ENCODE measurements around the gene TUBB6. TPM values are rescaled to one million over a fixed set of nuclear protein-coding genes. Genes with fewer than 3 reads are reported as not detected.

Gene TUBB6
- total RNA-seq, 1 donor = 36.7 TPM

- Histone ChIP-seq H3K4me1 (ENCODE audit: insufficient read depth, low read length) (peaks cover 30% of the 10 kb centered on the region), H3K4me3 (ENCODE audit: low read length) (no peak overlapping the region), H3K27me3 (ENCODE audit: insufficient read depth, low read length) (no peaks in the 10 kb centered on the region), H3K9me3 (ENCODE audit: low read depth, low read length) (no peaks in the 10 kb centered on the region)
Observed at GRCh38 chr18:12371590-12371989, 63.5 kb downstream of the TUBB6 start.

DNA sequence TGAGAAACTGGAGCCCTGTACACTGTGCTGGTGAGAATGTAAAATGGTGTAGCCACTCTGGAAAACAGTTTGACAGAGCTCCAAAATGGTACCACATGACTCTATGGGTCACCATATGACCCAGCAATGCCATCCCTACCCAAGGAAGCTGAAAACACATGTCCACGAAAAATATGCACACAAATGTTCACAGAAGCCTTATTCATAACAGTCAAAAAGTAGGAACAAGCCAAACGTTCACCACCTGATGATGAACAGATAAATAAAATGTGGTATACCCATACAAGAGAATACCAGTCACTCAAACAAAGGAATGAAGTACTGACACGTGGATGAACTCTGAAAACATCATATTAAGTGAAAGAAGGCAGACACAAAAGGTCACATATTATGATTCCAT, 64.4 kb downstream of the TUBB6 start:
- Histone ChIP-seq H3K4me3 (ENCODE audit: low read length) (no peak overlapping the region), H3K4me1 (ENCODE audit: insufficient read depth, low read length) (peaks cover 32% of the 10 kb centered on the region), H3K27me3 (ENCODE audit: insufficient read depth, low read length) (no peaks in the 10 kb centered on the region), H3K9me3 (ENCODE audit: low read depth, low read length) (no peaks in the 10 kb centered on the region)

DNA sequence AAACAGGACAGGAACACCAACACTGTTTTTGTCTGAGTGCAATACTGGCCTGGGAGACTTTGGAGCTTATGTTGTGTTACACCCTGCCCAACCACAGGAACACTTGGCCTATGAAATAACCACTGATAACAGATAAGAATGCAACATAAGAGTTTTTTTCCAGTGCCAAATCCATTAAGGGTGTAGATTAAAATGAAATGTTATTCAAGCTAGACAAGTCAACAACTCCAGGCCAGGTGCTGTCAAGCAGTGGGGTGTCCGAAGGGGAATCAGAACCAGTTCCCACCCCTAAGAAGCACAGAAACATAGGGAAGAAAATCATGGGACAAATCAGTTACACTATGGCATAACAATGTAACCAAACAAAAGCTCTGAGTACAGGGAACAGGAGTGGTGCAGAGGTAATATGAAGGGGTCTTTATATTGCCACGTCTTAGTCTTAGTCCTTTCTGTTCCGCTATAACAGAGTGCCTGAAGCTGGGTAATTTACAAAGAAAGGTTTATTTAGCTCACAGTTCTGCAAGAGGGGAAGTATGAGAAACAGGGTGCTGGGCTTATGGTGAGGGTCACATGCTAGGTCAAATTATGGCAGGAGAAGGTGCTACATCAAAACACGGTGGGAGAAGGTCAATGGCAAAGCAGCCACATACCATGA, 65.2 kb downstream of the TUBB6 start:
- Histone ChIP-seq H3K27me3 (ENCODE audit: insufficient read depth, low read length) (no peaks in the 10 kb centered on the region), H3K4me1 (ENCODE audit: insufficient read depth, low read length) (peaks cover 39% of the 10 kb centered on the region)

DNA sequence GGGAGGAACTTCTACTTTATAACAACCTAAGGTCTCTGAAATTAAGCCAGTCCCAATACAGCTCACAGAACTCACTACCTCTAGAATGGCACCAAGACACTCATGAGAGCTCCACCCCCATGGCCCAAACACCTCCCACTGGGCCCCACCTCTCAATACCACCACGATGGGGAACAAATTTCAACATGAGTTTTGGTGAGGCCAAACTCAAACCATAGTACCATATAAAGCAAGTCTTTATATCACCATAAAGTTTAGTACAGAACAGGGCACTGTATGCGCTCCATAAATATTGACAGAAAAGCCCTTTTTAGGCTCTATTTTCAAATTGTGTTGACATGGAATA, 65.7 kb downstream of the TUBB6 start:
- H3K4me1 ChIP-seq (ENCODE audit: insufficient read depth, low read length) = peaks cover 39% of the 10 kb centered on the region

More for the DNA sequence above, 65.2 kb downstream of the TUBB6 start:
- no peak overlapping the region for H3K4me3 ChIP-seq (ENCODE audit: low read length)
- no peaks in the 10 kb centered on the region for H3K9me3 ChIP-seq (ENCODE audit: low read depth, low read length)

GRCh38 chr18:12374401-12374800, 66.4 kb downstream of the TUBB6 start:
- H3K27me3 ChIP-seq (ENCODE audit: insufficient read depth, low read length) = no peaks in the 10 kb centered on the region
- H3K9me3 ChIP-seq (ENCODE audit: low read depth, low read length) = no peaks in the 10 kb centered on the region
- H3K4me3 ChIP-seq (ENCODE audit: low read length) = no peak overlapping the region
- peaks cover 39% of the 10 kb centered on the region for H3K4me1 ChIP-seq (ENCODE audit: insufficient read depth, low read length)

More for the DNA sequence above, 65.7 kb downstream of the TUBB6 start:
- Histone ChIP-seq H3K9me3 (ENCODE audit: low read depth, low read length) (no peaks in the 10 kb centered on the region), H3K27me3 (ENCODE audit: insufficient read depth, low read length) (no peaks in the 10 kb centered on the region), H3K4me3 (ENCODE audit: low read length) (no peak overlapping the region)

Other genes with a start within 250 kb of the TUBB6 start
- not detected for gene ANKRD62, start 214.4 kb upstream of the TUBB6 start, total RNA-seq
- gene CIDEA, start 53.9 kb upstream of the TUBB6 start, total RNA-seq = not detected
- gene AFG3L2, start 69.0 kb downstream of the TUBB6 start, total RNA-seq = 52.1 TPM
- not detected for gene PRELID3A, start 99.7 kb downstream of the TUBB6 start, total RNA-seq